ENCODE measurements around the gene PFDN4. TPM values are rescaled to one million over a fixed set of nuclear protein-coding genes. Genes with fewer than 3 reads are reported as not detected.

The PFDN4 gene
- total RNA-seq, 2 donors from 2014 or later: 72.7 to 89.8 TPM

GRCh38 chr20:54208548-54209176, 775 bp downstream of the PFDN4 start:
- 5 to 14% methylated on average over 9 to 15 of the region's 15 CpGs for WGBS, 2 experiments (ENCODE audit: insufficient coverage in 1 of 2, insufficient read length in 1 of 2)
- Histone ChIP-seq H3K9me3 (ENCODE audit: control insufficient read depth, low read length) (no peaks in the 10 kb centered on the region), H3K4me3 (ENCODE audit: low read length) (peak overlapping the region; percentile 95), H3K27me3 (ENCODE audit: control insufficient read depth, insufficient read depth, low read length, poor library complexity, severe bottlenecking) (no peaks in the 10 kb centered on the region), H3K36me3 (ENCODE audit: control insufficient read depth, insufficient read depth, low read length) (peaks cover 20% of the 10 kb centered on the region), H3K9ac (ENCODE audit: extremely low read depth, low read length, poor library complexity, severe bottlenecking) (peak overlapping the region; percentile 100), H3K27ac (ENCODE audit: low read depth, low read length) (peak overlapping the region; percentile 100), H3K4me1 (ENCODE audit: control insufficient read depth, insufficient read depth, low read length) (peaks cover 10% of the 10 kb centered on the region)
- no peak for DNase-seq
- peaks cover 23% of the 10 kb centered on the region for H3K36me3 Mint-ChIP-seq (ENCODE audit: low read depth)
- H3K4me3 Mint-ChIP-seq: peak overlapping the region; percentile 78
- TF ChIP-seq CTCF (conservative IDR thresholded peaks at IDR 0.05): no peak
- H3K27me3 Mint-ChIP-seq (ENCODE audit: insufficient read depth): no peaks in the 10 kb centered on the region
- H3K9me3 Mint-ChIP-seq: no peaks in the 10 kb centered on the region
- H3K27ac Mint-ChIP-seq: peak overlapping the region; percentile 82
- peaks cover 16% of the 10 kb centered on the region for H3K4me1 Mint-ChIP-seq

DNA sequence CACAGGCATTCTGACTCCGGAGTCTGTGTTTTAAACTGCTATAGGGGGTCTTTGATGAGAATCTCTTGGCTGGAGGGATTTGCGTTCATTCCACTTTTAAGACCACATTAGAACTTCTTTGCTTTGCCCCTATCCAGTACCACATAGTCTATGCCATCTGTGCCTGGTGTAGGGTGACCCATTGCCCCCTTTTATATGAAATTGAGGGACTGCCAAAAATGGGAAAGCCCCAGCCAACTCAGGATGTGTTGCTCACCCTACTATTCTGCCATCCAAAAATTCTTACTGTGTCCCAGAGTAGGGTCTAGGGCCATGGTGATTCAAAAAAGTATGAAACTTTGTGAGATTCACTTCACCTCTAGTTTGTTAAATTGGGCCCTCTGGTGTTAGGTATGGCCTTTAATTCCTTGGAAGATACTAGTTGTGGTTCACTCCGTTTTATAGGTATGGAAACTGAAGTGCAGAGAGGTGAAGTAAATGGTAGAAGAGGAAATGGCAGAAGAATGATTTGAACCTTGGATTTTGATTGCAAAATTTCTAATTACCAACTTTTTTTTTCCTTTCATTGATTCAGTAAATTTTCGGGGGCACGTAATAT, 1.4 kb downstream of the PFDN4 start:
- Mint-ChIP-seq H3K9me3 (no peaks in the 10 kb centered on the region), H3K4me1 (peaks cover 16% of the 10 kb centered on the region), H3K36me3 (ENCODE audit: low read depth) (peaks cover 23% of the 10 kb centered on the region), H3K27me3 (ENCODE audit: insufficient read depth) (no peaks in the 10 kb centered on the region), H3K4me3 (peak overlapping the region; percentile 78), H3K27ac (peak overlapping the region; percentile 11)
- Histone ChIP-seq H3K9me3 (ENCODE audit: control insufficient read depth, low read length) (no peaks in the 10 kb centered on the region), H3K4me3 (ENCODE audit: low read length) (peak overlapping the region; percentile 95), H3K9ac (ENCODE audit: extremely low read depth, low read length, poor library complexity, severe bottlenecking) (peak overlapping the region; percentile 100), H3K36me3 (ENCODE audit: control insufficient read depth, insufficient read depth, low read length) (peaks cover 23% of the 10 kb centered on the region), H3K27me3 (ENCODE audit: control insufficient read depth, insufficient read depth, low read length, poor library complexity, severe bottlenecking) (no peaks in the 10 kb centered on the region), H3K27ac (ENCODE audit: low read depth, low read length) (no peak overlapping the region), H3K4me1 (ENCODE audit: control insufficient read depth, insufficient read depth, low read length) (peaks cover 10% of the 10 kb centered on the region)
- 81 to 88% methylated on average over 3 to 4 of the region's 5 CpGs for WGBS, 2 experiments (ENCODE audit: insufficient coverage in 1 of 2, insufficient read length in 1 of 2)
- no peak for DNase-seq
- peak; percentile 53 for TF ChIP-seq CTCF (conservative IDR thresholded peaks at IDR 0.05)

DNA sequence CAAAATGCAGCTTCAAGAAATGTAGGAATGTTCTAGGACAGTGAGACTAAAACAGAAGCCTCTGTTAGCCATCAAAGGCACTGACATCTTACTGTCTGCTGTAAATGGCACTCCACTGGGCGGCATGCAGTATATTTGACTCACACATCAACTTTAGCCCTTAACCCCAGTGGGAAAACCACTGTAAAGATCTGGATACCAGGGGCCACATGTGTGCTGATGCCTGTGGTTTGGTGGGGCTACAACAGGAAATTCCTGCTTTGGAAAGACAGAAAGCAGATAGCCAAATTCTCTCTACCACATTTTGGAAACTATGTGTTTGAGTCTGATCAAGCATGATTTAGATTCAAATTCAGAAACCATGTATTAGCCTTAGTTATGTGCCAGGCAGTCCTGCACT, 4.3 kb downstream of the PFDN4 start:
- H3K36me3 ChIP-seq (ENCODE audit: control insufficient read depth, insufficient read depth, low read length): peaks cover 49% of the 10 kb centered on the region
- no peak overlapping the region for H3K9ac ChIP-seq (ENCODE audit: extremely low read depth, low read length, poor library complexity, severe bottlenecking)
- Mint-ChIP-seq H3K27me3 (ENCODE audit: insufficient read depth) (no peaks in the 10 kb centered on the region), H3K9me3 (no peaks in the 10 kb centered on the region), H3K4me1 (peaks cover 16% of the 10 kb centered on the region), H3K36me3 (ENCODE audit: low read depth) (peaks cover 50% of the 10 kb centered on the region), H3K4me3 (no peak overlapping the region), H3K27ac (no peak overlapping the region)
- no peak overlapping the region for H3K4me3 ChIP-seq (ENCODE audit: low read length)
- peaks cover 7% of the 10 kb centered on the region for H3K9me3 ChIP-seq (ENCODE audit: control insufficient read depth, low read length)
- 83 to 95% methylated on average over 1 of the region's 1 CpG for WGBS, 2 experiments (ENCODE audit: insufficient coverage in 1 of 2, insufficient read length in 1 of 2)
- H3K4me1 ChIP-seq (ENCODE audit: control insufficient read depth, insufficient read depth, low read length): peaks cover 10% of the 10 kb centered on the region
- H3K27ac ChIP-seq (ENCODE audit: low read depth, low read length): no peak overlapping the region
- DNase-seq: no peak
- TF ChIP-seq CTCF (conservative IDR thresholded peaks at IDR 0.05): no peak
- no peaks in the 10 kb centered on the region for H3K27me3 ChIP-seq (ENCODE audit: control insufficient read depth, insufficient read depth, low read length, poor library complexity, severe bottlenecking)
